Central memory CD4-positive, alpha-beta T cell (primary cell): ENCODE measurements around the gene ZC3H4.
"Not testable (repeated sequence)": the region's sequence is repeated elsewhere in the genome, so short reads cannot be mapped to it uniquely, and the experiment has no call there.

ENCODE experiments used
- DNase-seq: peaks from one replicate; pipeline ENCODE4 v3.0.0; 2022

ZC3H4 gene

DNA sequence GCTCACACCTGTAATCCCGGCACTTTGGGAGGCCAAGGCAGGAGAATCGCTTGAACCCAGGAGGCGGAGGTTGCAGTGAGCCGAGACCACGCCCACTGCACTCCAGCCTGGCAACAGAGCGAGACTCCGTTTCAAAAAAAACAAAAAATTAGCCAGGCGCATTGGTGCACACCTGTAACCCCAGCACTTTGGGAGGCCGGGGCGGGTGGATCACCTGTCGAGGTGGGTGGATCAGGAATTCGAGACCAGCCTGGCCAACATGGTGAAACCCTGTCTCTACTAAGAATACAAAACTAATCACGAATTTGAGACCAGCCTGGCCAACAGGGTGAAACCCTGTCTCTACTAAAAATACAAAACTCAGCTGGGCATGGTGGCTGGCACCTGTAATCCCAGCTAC, 35.2 kb downstream of the ZC3H4 start:
- DNase-seq = not testable (repeated sequence)

DNA sequence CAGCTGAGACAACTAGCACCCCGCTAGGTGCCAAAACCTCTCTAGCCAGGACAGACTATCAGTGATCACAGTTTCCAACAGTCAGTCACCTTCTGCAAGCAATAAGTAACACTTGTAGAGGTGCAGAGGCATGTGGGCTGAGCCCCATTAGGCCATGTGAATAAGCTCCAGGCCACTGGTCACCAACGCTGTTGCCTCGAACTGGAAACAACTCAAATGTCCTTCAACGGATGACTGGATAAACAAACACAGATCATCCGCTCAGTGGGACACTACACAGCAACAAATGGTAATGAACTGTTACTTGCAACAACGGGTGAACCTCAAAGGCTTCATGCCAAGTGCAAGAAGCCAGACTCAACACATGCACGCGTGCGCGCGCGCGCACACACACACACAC, 37.6 kb downstream of the ZC3H4 start:
- DNase-seq = no peak

DNA sequence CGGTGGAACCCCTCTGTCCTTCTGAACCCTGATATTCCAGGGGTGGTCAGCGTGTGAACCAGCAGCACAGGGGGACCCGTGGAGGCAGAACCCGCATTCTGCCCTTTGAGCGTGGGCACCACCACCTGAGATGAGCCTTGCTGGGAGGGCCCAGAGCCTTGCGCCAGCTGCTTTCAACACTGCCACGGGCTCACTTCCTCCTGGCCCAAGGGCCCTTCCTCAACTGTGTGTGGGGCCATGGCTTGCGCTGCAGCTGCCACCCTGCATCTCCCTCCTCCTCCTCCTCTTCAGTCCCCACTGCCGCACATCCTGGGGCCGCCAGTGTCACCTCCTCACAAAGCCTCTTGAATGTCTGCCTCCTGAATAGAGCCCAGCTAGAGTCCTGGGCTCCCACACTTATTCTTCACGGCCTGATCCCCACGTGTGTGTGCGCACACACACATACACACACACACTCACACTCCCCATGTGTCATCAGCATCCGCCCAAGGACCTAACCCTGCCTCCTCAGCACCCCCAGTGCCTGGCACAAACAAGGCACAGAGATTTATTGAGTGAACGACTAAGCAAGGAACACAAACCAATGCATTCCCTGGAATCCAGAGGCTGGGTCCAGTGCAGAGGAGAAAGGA, 38.3 kb downstream of the ZC3H4 start:
- no peak for DNase-seq

DNA sequence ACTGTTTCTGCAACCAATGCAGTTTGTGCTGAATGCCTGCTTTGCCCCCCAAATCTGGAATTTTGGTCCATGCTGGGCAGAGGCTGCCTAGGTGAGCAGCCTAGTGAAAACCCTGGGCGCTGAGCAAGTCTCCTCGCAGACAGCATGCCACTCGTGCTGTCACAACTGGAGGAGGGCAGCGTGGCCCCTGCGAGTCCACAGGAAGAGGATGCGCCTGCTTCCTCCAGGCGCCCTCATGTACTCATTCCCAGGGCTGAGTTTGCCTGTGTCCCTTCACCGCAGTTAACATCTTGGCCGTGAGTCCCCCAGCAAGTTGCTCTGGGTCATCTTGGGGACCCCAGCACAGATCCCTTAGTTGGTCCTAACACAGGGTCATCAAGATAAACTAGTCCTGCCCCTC, 39.0 kb downstream of the ZC3H4 start:
- no peak for DNase-seq

DNA sequence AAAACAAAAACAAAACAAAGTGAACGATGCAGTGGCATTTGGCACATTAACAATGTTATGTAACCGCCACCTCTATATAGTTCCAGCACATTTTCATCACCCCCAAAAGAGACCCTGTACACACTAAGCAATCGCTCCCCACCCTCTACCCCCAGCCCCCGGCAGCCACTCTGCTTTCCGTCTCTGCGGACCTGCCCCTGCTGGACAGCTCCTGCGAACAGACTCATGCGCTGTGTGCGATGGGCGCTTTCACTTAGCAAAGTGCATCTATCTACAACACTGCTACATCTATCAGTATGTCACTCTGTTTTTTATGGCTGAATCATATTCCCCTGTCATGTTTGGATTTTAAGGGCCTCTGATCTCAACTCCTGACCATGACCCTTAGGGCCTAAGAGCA, 40.0 kb downstream of the ZC3H4 start:
- DNase-seq = no peak

DNA sequence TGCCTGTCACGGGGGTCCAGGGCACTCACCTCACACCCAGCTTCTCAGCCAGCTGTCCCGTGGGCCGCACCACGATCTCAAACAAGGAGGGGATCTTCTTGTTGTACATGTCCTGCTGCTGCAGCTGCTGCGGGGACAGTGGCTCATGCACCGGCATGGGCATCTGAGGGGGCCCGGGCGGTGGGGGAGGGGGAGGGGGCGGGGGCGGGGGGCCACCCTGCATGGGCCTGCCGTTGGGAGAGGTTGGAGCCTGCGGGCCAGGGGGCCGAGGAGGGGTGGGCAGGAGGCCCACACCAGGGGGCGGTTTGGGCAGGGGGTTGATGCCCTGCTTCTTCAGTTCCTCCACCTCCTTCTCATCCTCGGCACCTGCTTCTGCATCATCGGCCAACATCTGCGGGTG, 41.3 kb downstream of the ZC3H4 start:
- DNase-seq = no peak

DNA sequence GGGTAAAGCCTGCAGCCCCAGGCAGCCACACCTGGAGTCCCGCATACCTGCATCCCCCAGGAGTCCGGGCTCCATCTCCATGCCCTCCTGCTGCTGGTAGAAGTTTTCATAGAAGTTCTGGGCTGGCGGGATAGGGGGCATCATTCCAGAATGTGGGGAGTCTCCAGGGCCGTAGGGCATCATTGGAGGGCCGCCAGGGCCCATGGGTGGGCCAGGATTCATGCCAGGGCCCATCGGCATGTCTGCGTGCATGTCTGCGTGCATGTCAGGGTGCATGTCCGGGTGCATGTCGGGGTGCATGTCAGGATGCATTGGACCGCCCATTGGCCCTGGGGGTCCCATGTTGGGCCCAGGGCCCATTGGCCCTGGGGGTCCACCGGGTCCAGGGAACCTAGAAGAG, 41.8 kb downstream of the ZC3H4 start:
- DNase-seq = no peak

DNA sequence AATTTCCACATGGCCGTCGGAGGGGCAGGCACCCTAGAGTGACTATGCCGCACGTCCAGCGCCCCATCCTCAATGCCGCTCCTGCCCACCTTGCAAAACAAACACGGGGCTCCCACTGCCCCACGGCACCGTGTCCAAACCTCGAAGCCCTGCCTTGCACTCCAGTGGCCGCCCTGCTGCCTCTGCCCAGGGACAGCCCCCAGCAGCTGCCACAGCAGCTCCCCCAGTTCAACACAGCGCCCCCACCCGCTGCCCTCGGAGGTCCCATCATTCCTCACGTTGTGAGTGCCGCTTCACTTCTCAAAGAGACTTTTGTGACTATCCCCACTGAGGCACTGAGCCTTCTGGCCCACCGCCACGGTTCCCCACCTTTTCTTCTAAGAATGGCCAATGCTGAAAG, 42.8 kb downstream of the ZC3H4 start:
- no peak for DNase-seq

DNA sequence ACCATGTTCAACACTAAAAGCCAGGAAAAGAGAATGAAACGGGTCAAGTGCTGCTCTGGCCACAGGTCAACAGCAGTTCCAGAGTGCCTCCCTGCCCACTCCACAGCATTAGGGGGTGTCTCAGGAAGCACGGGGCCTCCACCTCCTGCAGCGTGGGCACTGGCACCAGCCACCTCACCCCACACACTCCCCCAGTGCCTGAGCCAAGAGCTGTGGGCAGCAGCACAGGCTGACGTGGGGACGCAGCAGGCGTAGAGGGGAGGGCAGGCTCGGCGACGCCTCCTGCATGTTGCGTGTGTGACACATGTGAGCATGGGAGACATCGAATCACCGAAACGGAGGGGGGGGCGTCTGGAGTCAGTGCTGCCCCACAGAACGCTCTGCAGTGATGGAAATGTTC, 43.8 kb downstream of the ZC3H4 start:
- DNase-seq = no peak

DNA sequence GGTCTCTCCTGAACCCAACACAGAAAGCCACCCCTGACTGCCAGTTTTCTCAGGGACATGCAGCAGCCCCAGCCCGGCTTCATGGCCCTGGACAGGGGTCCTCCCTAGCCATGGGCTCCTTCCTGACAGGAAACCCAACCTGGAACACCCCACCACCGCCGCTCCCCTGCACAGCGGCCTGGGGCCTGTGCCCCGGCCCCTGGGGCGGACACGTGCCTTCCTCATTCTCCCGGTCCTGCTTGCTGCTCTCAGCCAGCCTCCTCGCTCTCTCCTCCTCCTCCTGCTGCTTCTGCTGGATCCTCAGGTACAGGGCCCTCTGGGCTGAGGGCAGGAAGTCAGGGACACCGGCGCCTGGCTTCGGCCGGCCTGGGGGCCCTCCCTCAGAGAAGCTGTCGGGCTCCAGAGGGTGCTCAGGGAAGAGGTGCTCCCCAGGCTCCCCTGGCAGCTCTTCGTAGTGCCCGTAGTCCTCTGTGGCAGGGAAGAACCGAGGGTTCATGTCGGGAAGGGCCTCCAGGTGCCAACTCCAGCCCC, 44.6 kb downstream of the ZC3H4 start:
- DNase-seq = no peak

DNA sequence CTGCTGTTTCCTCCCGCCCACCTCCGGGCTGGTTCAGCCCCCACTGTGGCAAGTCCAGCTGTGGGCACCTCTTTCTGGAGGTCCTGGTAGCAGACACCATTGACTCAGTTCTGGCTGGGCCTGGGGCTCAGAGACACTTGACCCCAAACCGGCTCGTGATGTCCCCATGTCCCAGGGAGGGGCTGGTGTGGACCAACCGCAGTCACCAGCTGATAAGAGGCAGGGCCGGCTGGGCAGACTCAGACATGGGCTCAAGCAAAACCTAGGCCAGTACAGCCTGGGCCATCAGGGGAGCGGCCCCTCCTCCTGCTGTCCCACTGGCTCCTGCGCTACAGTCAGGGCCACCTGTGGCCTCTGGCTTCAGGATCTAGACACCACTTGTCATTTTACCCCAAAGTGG, 45.3 kb downstream of the ZC3H4 start:
- DNase-seq = no peak

DNA sequence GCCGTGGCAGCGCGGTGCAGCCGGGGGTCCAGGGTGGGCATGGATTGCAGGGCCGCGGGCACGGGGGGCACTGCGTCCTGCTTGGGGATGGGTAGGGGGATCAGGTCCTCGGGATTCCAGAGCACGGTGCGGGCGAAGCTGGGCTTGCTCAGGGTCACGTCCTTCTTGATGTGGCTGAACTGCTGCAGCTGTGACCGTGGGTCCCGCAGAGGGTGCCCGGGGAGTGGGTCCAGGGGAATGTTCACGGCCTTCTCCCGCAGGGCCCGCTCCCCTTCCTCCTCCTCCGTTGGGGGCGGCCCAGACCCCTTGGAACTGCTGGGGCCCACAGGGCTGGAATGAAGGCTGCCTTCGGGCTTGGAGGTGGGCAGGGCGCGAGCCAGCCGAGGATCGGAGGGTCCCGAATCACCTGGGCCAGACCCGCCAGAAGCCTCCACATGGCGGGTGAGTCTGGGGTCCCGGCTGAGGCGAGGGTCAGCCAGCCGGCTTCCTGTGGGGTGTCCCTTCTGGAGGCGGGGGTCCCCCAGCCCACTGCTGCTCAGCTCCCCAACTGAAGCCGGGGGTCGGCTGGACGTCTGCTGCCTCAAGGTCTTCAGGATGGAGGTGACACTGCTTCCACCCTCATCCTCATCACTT, 46.2 kb downstream of the ZC3H4 start:
- no peak for DNase-seq

DNA sequence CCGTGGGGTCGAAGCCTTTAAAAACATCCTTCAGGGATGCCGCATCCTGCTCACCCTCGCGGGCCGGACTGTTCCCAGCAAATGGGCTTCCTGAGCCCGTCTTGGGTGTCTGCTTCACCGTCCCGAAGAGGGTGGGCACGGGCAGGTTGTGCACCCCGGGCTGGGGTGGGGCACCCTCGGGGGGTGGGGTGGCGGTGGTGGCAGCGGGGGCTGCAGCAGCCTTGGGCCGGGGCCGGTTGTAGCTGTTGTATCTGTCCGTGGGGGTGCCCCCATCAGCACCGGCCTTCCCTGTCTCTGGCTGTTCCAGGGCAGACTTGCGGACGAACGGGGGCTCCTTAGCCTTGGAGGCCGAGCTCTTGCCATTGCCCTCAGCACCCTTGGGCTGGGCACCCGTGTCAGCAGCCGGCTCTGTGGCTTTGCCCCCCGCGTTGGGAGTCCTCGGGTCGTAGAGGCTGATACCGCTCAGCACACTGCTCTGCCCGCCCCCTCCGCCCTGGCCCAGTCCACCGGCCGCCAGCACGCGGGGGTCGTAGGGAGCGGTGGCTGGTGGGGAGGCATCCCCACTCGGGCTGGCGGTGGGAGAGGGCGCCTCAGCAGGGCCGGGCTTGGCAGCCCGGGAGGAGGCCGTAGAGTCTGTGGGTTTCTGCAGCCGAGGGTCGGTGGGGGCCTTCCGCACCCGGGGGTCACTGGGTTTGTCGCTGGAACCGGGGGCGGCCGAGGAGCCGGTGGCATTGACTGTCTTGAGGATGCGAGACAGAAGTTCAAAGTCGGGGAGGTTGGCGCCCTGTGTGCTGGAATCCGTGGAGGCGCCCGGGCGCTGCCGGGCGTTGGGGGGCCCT, 47.0 kb downstream of the ZC3H4 start:
- no peak for DNase-seq

DNA sequence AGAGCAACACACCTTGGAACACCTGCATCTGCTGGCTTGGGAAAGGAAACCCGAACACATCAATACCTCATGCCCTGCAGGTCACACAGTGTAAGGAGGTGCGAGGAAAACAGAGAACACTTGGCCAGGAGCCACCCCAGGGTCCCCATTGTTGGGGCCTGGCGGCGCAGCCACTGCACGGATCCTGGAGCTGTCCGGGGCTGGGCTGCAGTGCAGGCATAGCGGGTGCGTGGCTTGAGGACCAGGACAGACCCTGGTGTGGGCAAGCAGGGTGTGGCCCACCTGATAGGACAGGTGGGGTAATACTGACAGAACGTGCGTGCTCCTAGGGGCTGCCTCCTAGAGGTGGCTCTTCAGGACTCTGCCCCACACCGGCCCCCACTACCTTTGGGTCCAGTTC, 48.3 kb downstream of the ZC3H4 start:
- DNase-seq = no peak

DNA sequence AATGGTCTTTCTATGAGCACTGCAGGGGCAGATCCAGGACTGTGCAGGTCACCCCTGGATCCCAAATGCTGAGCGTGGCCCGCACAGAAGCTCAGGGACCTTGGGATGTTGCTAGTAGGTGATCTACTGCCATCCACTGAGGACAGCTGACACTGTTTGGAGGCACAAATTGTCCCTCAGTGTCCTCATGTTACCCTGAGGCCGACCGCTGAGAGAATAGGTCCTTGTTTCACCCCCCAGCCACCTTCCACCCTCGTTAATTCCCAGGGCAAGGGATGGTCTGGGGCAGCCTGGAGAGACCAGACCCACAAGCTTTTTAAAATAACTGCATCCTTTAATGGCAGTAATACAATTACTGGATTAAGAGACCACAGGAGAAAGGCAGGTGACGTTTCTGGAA, 49.7 kb downstream of the ZC3H4 start:
- no peak for DNase-seq

DNA sequence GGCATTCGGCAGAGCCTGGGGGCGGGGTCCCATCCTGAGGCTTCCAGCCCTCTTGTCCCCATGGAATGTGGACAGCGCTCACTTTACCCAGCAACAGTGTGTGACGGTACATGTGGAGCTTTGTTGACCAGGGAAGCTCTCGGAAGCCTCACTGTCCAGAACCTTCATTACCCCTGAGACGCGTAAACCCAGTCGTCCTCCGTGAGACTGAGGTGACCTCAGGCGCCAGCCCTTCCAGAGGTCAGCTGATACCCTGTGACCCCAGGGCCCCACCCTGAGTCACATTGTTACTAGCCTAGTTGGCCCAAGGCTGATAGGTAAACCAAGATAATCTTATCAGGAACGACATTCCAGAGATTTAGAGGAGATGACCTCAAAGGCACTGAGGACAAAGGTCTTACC, 55.0 kb downstream of the ZC3H4 start:
- DNase-seq = no peak

DNA sequence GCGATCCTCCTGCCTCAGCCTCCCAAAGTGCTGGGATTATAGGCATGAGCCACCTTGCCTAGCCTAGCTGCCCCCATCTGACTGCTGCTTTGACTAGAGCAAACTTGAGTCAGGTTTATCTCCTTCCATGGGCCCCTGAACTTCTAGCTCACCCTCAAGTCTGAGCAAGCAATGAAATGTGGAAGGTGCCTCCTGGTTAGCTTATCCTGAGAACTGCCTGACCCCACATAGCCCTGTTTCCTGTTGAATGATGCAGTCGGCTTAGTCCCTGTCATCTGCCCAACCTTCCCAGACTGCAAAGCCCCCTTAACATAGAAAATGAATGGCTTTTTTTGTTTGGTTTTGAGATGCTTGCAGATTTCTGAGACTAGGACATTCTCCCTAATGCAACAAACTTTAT, 56.2 kb downstream of the ZC3H4 start:
- DNase-seq = no peak

DNA sequence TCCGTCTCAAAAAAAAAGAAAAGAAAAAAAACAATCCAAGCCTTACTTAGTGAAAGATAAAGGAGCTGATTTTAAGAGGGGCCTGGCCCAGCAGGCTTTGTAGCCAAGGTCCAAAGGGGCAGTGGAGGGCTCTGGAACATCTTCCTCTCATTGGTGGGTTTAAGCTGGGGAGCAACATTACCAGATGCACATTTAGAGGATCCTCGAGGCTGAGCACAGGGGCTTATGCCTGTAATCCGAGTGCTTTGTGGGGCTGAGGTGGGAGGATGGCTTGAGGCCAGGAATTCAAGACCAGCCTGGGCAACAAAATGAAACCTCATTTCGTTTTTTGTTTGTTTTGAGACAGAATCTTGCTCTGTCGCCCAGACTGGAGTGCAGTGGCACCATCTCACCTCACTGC, 57.2 kb downstream of the ZC3H4 start:
- DNase-seq = no peak

DNA sequence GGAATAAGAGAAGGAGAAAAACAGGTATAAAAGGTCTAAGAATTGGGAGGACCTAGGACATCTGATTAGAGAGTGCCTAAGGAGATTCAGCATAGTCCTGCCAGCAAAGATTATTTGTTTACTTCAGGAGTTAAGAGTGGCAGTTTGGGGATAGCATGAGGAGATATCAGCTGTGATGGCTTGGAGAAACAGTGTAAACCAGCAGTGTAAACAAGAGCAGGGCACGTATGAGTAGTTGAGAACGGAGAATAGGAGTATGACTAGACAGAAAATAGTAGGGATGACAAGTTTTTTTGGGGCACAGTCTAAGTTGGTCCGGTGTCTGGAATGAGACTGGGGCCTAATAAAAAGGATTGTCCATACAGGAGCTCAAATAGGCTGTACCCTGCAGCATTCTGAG, 63.0 kb downstream of the ZC3H4 start:
- DNase-seq = not testable (repeated sequence)

DNA sequence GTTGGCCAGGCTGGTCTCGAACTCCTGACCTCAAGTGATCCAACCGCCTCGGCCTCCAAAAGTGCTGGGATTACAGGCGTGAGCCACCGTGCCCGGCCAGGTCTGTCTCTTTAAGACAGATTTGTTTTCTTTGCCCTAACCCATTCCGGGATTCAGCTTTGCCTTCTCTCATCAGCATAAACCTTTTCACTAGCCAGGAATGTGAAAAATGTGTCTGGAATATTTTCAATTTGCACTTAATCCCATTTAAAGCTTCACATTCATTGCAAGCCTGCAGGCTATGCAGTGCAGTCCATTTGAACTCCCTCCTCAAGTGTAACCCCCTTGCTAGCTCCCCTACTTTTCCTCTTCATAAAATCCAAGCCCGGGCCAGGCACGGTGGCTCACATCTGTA, 64.3 kb downstream of the ZC3H4 start:
- DNase-seq = no peak

DNA sequence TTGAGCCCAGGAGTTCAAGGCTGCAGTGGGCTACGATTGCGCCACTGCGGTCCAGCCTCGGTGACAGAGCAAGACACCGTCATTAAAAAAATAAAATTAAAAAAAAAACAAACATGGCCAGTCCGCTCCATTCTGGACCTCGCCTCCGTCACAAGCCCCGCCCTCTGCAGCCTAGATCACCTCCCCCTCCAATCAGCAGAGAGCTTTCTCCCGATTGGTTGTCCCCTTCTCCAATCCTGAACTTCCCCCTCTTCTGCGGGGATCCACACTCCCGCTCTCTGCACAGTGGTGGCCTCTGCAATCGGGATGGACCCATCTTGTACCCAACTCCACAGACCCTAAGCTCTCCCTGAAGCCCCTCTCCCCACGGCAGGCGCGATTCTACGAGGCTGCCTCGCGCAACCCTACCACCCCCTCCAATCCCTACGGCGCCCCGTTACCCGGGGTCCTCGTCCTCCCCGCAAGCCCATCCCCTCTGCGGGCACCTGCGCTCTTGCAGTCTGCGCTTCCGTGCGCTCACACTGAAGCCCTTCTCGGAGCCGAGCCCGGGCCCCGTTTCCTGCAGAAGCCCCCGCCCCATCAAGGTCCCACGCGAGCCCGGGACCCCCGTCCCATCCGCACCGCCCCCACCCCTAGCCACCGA, 65.7 kb downstream of the ZC3H4 start:
- peak; percentile 65 for DNase-seq

DNA sequence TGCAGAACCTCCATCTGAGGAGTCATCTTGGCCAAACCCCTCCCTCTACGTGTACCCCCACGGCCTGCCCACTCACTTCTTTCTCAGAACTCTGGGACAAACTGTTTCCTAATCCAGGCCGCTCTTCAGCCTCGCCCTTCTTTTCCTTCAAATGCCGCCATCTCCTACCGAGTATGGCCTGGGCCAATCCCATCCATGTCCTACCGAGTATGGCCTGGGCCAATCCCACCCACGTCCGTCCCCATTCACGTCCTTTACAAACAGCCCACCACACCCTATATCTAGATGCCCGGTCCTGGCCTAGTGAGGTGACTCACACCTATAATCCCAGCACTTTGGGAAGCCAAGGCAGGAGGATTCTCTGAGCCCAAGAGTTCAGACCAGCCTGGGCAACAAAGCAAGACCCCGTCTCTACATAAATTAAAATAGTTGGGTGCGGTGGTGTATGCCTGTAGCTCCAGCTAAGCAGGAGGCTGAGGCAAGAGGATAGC, 66.3 kb downstream of the ZC3H4 start:
- DNase-seq = no peak

DNA sequence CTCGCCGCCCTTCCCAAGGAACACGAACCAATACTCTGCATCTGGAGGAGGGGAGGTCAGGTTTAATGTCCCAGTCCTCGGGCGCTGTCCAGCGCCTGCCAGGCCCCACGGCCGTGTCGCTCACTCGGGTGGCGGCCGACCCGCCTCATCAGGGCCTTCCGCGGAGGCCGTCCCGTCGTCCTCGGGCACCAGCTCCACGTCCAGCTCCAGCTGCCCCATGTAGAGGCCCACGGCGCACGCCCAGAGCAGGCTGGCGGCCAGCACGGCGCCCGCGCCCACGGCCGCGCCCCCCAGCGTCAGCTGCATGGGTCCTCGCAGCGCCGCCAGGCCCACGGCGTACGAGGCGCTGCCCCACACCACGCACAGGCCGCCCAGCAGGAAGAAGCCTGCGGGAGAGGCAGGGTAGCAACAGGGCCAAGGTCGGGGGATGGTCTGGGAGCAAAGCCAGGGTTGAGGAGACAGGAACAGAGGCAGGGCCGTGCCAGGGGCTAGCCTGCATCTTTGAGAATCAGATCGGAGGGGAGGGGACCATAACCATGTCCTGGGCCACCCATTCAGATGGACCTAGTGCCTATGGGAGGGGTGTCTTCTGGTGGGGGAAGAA, 67.6 kb downstream of the ZC3H4 start:
- DNase-seq = no peak
